Caki2 (cell line): ENCODE results near the gene RPN2. TPM values are rescaled to one million over a fixed set of nuclear protein-coding genes. Genes with fewer than 3 reads are reported as not detected.

Experiments used
- DNase-seq: peaks from one replicate; pipeline ENCODE4 v3.0.0-alpha.2; 2015; ENCODE audit warnings: low read depth
- in situ Hi-C: cut with HindIII; loops from 2 replicates; pipeline ENCODE4 v1.10.0; 2016; ENCODE audit warnings: low sequenced_read_pairs, low pct_unique_long_range_greater_than_20kb, mixed read lengths
- total RNA-seq: library from RNA; depleted of rRNA; stranded (reverse); fragments of >200 nt; shearing (Covaris generic); gene quantifications from 2 replicates; pipeline ENCODE4 v1.2.3, GENCODE V29; 2014; ENCODE audit warnings: low replicate concordance

RPN2 gene
- total RNA-seq, 1 experiment from 2014 or later, result 382 TPM

- in situ Hi-C loops, result no loop called here
- DNase-seq, result no peak
Observed at GRCh38 chr20:37233548-37234253, 54.6 kb downstream of the RPN2 start.

GRCh38 chr20:37234254-37234581 lies 55.1 kb downstream of the RPN2 start:
- in situ Hi-C loops, result no loop called here
- DNase-seq, result no peak

GRCh38 chr20:37235065-37235464 lies 55.9 kb downstream of the RPN2 start:
- in situ Hi-C loops, result no loop called here
- no peak for DNase-seq

- DNase-seq, result no peak
- in situ Hi-C loops, result no loop called here
Observed at GRCh38 chr20:37236462-37236861, 57.3 kb downstream of the RPN2 start.

- DNase-seq, result no peak
- in situ Hi-C loops, result no loop called here
Observed at GRCh38 chr20:37237656-37238055, 58.5 kb downstream of the RPN2 start.

GRCh38 chr20:37238426-37238825 lies 59.3 kb downstream of the RPN2 start:
- DNase-seq, result no peak
- in situ Hi-C loops, result no loop called here

GRCh38 chr20:37238935-37239451 lies 59.9 kb downstream of the RPN2 start:
- in situ Hi-C loops, result no loop called here
- no peak for DNase-seq

- no peak for DNase-seq
- in situ Hi-C loops, result no loop called here
Observed at GRCh38 chr20:37240337-37241067, 61.4 kb downstream of the RPN2 start.

GRCh38 chr20:37242503-37242902 lies 63.4 kb downstream of the RPN2 start:
- in situ Hi-C loops, result no loop called here
- no peak for DNase-seq

- DNase-seq, result no peak
- in situ Hi-C loops, result no loop called here
Observed at GRCh38 chr20:37243076-37243936, 64.2 kb downstream of the RPN2 start.

- no peak for DNase-seq
- in situ Hi-C loops, result no loop called here
Observed at GRCh38 chr20:37243937-37244571, 64.9 kb downstream of the RPN2 start.

GRCh38 chr20:37244572-37244957 lies 65.4 kb downstream of the RPN2 start:
- in situ Hi-C loops, result no loop called here
- no peak for DNase-seq

- in situ Hi-C loops, result no loop called here
- no peak for DNase-seq
Observed at GRCh38 chr20:37245216-37246150, 66.4 kb downstream of the RPN2 start.

GRCh38 chr20:37246736-37247135 lies 67.6 kb downstream of the RPN2 start:
- in situ Hi-C loops, result no loop called here
- DNase-seq, result no peak

- no peak for DNase-seq
- in situ Hi-C loops, result no loop called here
Observed at GRCh38 chr20:37247547-37247946, 68.4 kb downstream of the RPN2 start.

- no peak for DNase-seq
- in situ Hi-C loops, result no loop called here
Observed at GRCh38 chr20:37249304-37249703, 70.2 kb downstream of the RPN2 start.

GRCh38 chr20:37251825-37252477 lies 72.8 kb downstream of the RPN2 start:
- in situ Hi-C loops, result no loop called here
- DNase-seq, result no peak
